OCI-LY7 (cell line): ENCODE results near the gene SIX3. TPM values are rescaled to one million over a fixed set of nuclear protein-coding genes. Genes with fewer than 3 reads are reported as not detected.

Source experiments
- BruUV-seq: library from RNA; stranded (reverse); fragments of 400-500 nt; replicated peaks from 2 replicates; lab custom pipeline; 2021; lab: Mats Ljungman, UMichigan
- CTCF ChIA-PET: fragments of 300-600 bp; sonication (Branson Sonifier 250); formaldehyde crosslinking; loops from one replicate; lab custom pipeline; 2022; ENCODE audit warnings: antibody characterized with exemption; ENCODE audit not compliant: unreplicated experiment; lab: Charles Lee
- POLR2A ChIA-PET: fragments of 300-600 bp; sonication (Branson Sonifier 250); formaldehyde crosslinking; loops from one replicate; lab custom pipeline; 2022; ENCODE audit warnings: antibody characterized with exemption; lab: Charles Lee
- DNase-seq: peaks from one replicate; pipeline ENCODE4 v3.0.0-alpha.2; 2015; ENCODE audit warnings: low spot score
- H2AFZ ChIP-seq: fragments of 200-600 bp; sonication (generic), shearing (Covaris generic); 2 replicates; pipeline ENCODE4 v1.6.1; 2014; ENCODE audit warnings: mild to moderate bottlenecking, antibody characterized with exemption, low read length, moderate library complexity
- H3K27ac ChIP-seq: fragments of 200-600 bp; sonication (generic); 2 replicates; pipeline ENCODE4 v1.5.1; 2014; ENCODE audit warnings: mixed run types, low read depth, mild to moderate bottlenecking, moderate library complexity, low read length, inconsistent platforms; ENCODE audit not compliant: poor library complexity, severe bottlenecking
- H3K36me3 ChIP-seq: fragments of 200-600 bp; sonication (generic); 2 replicates; pipeline ENCODE4 v1.6.1; 2014; ENCODE audit warnings: mild to moderate bottlenecking, antibody characterized with exemption, low read length, moderate library complexity, mixed read lengths; ENCODE audit not compliant: insufficient read depth
- H3K4me1 ChIP-seq: fragments of 200-600 bp; sonication (generic); 2 replicates; pipeline ENCODE4 v1.5.1; 2014; ENCODE audit warnings: mild to moderate bottlenecking, low read length; ENCODE audit not compliant: insufficient read depth, poor library complexity, severe bottlenecking
- H3K4me2 ChIP-seq: fragments of 200-600 bp; sonication (generic); 2 replicates; pipeline ENCODE4 v1.6.1; 2014; ENCODE audit warnings: mild to moderate bottlenecking, low read length
- H3K4me3 ChIP-seq: fragments of 200-600 bp; sonication (generic); 2 replicates; pipeline ENCODE4 v1.5.1; 2014; ENCODE audit warnings: mild to moderate bottlenecking, low read depth, low read length; ENCODE audit not compliant: poor library complexity, severe bottlenecking
- H3K79me2 ChIP-seq: fragments of 200-600 bp; sonication (generic); 2 replicates; pipeline ENCODE4 v1.6.1; 2016; ENCODE audit warnings: low read depth, mild to moderate bottlenecking, low read length, moderate library complexity, mixed read lengths; ENCODE audit not compliant: insufficient read depth
- H3K9me2 ChIP-seq: fragments of 200-600 bp; sonication (generic); 2 replicates; pipeline ENCODE4 v1.6.1; 2016; ENCODE audit warnings: mild to moderate bottlenecking, low read length, mixed read lengths; ENCODE audit not compliant: insufficient read depth
- H3K9me3 ChIP-seq: fragments of 200-600 bp; sonication (generic); 2 replicates; pipeline ENCODE4 v1.6.1; 2014; ENCODE audit warnings: mild to moderate bottlenecking, mixed run types, low read length, mixed read lengths
- H4K20me1 ChIP-seq: fragments of 200-600 bp; sonication (generic); 2 replicates; pipeline ENCODE4 v1.6.1; 2014; ENCODE audit warnings: mild to moderate bottlenecking, antibody characterized with exemption, low read length, moderate library complexity, mixed read lengths; ENCODE audit not compliant: insufficient read depth
- EZH2phosphoT487 ChIP-seq: fragments of 200-600 bp; sonication (generic); IDR thresholded peaks from 2 replicates; pipeline ENCODE4 v1.6.1; 2018; ENCODE audit warnings: low read depth, borderline replicate concordance, mild to moderate bottlenecking, mixed run types, antibody characterized with exemption, low read length, moderate library complexity, mixed read lengths
- intact Hi-C: fragments of 100-400 bp; cut with micrococcal nuclease; formaldehyde crosslinking; loops from one replicate; pipeline ENCODE4 v1.10.0; 2022; ENCODE audit not compliant: unreplicated experiment
- total RNA-seq, 2 experiments: library from RNA; depleted of rRNA in 1 of 2; stranded (reverse); fragments of >200 nt in 1 of 2; shearing (Covaris generic) in 1 of 2; gene quantifications; 2 replicates each; pipeline ENCODE4 v1.2.3, GENCODE V29; 2014 to 2022
- TF ChIP-seq, protein P1 (sequence below): fragments of 200-600 bp; sonication (generic); conservative IDR thresholded peaks from 2 replicates; pipeline ENCODE4 v1.5.1; 2014; ENCODE audit warnings: mild to moderate bottlenecking, antibody characterized with exemption, low read length, moderate library complexity, mixed read lengths

The SIX3 gene
- total RNA-seq, 2 experiments from 2014 or later = not detected

DNA sequence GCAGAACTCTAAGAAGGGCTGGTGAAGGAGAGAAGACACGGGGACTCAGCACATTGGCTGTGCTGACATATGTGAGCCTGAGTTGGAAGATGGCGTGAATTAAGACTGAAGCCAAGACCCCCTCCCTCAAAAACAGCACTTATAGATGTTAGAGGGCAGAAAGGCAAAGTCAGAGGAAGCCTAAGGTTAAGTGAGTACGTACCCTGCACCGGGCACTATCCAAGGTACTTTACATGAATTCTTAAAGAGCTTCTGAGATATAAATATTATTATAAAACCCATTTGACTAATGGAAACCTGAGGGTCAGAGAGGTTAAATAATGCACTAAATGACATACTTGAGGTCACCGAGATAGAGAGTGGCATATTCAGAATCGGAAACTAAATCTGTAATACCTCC is 25.6 kb downstream of the SIX3 start:
- intact Hi-C loops = no loop called here
- no peaks in the 10 kb centered on the region for H3K36me3 ChIP-seq
- H3K9me3 ChIP-seq = no peaks in the 10 kb centered on the region
- H2AFZ ChIP-seq = no peak overlapping the region
- H3K4me1 ChIP-seq = no peaks in the 10 kb centered on the region
- BruUV-seq = no TSS peak
- H3K4me3 ChIP-seq = no peak overlapping the region
- no peaks in the 10 kb centered on the region for H3K9me2 ChIP-seq
- H3K27ac ChIP-seq = no peak overlapping the region
- DNase-seq = no peak
- ChIA-PET CTCF (interaction anchor here (0.6 kb wide), 1 partner anchor 21 kb away, joined by 3 read pairs; no protein-coding TSS in a partner anchor), POLR2A (no interaction called here)
- H3K4me2 ChIP-seq = no peak overlapping the region
- no peaks in the 10 kb centered on the region for H3K79me2 ChIP-seq
- TF ChIP-seq, protein P1, sequence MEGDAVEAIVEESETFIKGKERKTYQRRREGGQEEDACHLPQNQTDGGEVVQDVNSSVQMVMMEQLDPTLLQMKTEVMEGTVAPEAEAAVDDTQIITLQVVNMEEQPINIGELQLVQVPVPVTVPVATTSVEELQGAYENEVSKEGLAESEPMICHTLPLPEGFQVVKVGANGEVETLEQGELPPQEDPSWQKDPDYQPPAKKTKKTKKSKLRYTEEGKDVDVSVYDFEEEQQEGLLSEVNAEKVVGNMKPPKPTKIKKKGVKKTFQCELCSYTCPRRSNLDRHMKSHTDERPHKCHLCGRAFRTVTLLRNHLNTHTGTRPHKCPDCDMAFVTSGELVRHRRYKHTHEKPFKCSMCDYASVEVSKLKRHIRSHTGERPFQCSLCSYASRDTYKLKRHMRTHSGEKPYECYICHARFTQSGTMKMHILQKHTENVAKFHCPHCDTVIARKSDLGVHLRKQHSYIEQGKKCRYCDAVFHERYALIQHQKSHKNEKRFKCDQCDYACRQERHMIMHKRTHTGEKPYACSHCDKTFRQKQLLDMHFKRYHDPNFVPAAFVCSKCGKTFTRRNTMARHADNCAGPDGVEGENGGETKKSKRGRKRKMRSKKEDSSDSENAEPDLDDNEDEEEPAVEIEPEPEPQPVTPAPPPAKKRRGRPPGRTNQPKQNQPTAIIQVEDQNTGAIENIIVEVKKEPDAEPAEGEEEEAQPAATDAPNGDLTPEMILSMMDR = no peak
- no peak for TF ChIP-seq EZH2phosphoT487
- H4K20me1 ChIP-seq = no peaks in the 10 kb centered on the region

DNA sequence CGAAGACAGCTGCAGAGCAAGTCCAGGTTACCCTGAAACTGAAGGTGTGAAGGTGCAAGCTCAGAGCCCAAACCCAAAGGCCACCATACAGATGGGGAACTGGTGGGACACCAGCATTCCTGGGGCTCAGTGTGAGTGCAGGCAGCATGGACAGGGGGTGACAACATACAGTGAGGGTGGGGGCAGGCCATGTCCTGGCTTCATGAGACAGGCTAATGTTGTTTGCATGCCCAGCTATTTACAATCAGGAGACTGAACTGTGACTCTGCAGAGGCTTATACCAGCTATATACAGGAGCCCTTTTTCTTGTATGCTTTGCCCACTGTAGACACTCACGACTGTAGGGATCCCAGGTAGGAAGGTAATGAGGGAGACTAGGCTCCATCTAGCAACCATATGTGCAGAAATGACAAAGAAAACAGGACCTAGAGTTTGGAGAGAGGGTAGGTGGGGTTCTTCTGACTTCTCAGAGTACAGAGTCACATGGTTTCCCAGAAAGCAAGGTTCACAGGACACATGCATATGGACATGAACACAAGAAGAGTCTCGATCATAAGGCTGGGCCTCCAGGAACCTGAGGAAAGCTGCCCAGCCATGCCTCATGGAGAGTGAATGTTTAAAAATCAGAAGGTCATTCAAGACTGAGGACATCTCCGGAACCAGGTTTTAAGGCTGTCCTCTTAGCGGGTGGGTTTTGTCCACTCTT is 26.4 kb downstream of the SIX3 start:
- POLR2A ChIA-PET = no interaction called here
- TF ChIP-seq, protein P1 = no peak
- no peak for TF ChIP-seq EZH2phosphoT487
- H3K27ac ChIP-seq = no peak overlapping the region
- H3K36me3 ChIP-seq = no peaks in the 10 kb centered on the region
- BruUV-seq = no TSS peak
- H2AFZ ChIP-seq = no peak overlapping the region
- peaks cover 1% of the 10 kb centered on the region for H3K4me1 ChIP-seq
- CTCF ChIA-PET = interaction anchor here (0.6 kb wide), 1 partner anchor 21 kb away, joined by 3 read pairs; no protein-coding TSS in a partner anchor
- no peaks in the 10 kb centered on the region for H3K9me3 ChIP-seq
- no peaks in the 10 kb centered on the region for H3K79me2 ChIP-seq
- no peak overlapping the region for H3K4me3 ChIP-seq
- no peaks in the 10 kb centered on the region for H4K20me1 ChIP-seq
- intact Hi-C loops = no loop called here
- H3K4me2 ChIP-seq = no peak overlapping the region
- no peaks in the 10 kb centered on the region for H3K9me2 ChIP-seq
- DNase-seq = no peak

DNA sequence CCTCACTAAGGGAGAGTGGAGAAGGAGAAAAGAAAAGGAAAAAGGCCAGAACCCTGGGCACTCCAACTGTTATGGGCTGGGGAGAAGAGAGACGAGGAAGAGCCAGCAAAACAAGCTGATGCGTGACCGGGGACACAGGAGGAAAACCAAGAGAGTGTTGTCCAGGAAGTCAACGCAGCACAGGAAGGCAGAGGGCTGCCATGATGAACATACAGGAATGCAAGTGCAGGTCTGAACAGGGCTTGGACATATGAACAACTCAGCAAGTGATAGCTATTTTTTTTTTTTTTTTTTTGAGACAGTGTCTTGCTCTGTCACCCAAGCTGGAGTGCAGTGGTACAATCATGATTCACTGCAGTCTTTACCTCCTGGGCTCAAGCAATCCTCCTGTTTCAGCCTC is 28.4 kb downstream of the SIX3 start:
- no peaks in the 10 kb centered on the region for H3K79me2 ChIP-seq
- ChIA-PET CTCF (no interaction called here), POLR2A (interaction anchor here (0.8 kb wide), 1 partner anchor 214 kb away, joined by 3 read pairs; no protein-coding TSS in a partner anchor)
- no peak overlapping the region for H2AFZ ChIP-seq
- DNase-seq = no peak
- H3K9me3 ChIP-seq = no peaks in the 10 kb centered on the region
- H3K9me2 ChIP-seq = no peaks in the 10 kb centered on the region
- no peak overlapping the region for H3K4me2 ChIP-seq
- H4K20me1 ChIP-seq = no peaks in the 10 kb centered on the region
- intact Hi-C loops = no loop called here
- BruUV-seq = no TSS peak
- TF ChIP-seq EZH2phosphoT487 = no peak
- TF ChIP-seq, protein P1 = no peak
- H3K4me1 ChIP-seq = peaks cover 8% of the 10 kb centered on the region
- no peak overlapping the region for H3K4me3 ChIP-seq
- no peak overlapping the region for H3K27ac ChIP-seq
- no peaks in the 10 kb centered on the region for H3K36me3 ChIP-seq
